NCI-H187 treated with DMSO at 0.1 percent for 48 hours (cell line): ENCODE results near the gene VMP1.
"Not testable (repeated sequence)": the region's sequence is repeated elsewhere in the genome, so short reads cannot be mapped to it uniquely, and the experiment has no call there.

Experiments used
- DNase-seq: peaks from one replicate; lab custom pipeline; 2025; lab: John Stamatoyannopoulos, UW

The VMP1 gene

DNA sequence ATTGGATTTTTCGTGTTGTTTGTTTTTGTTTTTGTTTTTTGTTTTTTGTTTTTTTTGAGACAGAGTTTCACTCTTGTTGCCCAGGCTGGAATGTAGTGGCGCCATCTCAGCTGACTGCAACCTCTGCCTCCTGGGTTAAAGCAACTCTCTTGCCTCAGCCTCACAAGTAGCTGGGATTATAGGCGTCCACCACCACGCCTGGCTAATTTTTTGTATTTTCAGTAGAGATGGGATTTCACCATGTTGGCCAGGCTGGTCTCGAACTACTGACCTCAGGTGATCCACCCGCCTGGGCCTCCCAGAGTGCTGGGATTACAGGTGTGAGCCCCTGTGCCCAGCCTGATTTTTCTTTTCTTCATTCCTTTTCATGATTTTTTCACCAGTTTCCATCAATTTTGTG, 73.1 kb downstream of the VMP1 start:
- not testable (repeated sequence) for DNase-seq

DNA sequence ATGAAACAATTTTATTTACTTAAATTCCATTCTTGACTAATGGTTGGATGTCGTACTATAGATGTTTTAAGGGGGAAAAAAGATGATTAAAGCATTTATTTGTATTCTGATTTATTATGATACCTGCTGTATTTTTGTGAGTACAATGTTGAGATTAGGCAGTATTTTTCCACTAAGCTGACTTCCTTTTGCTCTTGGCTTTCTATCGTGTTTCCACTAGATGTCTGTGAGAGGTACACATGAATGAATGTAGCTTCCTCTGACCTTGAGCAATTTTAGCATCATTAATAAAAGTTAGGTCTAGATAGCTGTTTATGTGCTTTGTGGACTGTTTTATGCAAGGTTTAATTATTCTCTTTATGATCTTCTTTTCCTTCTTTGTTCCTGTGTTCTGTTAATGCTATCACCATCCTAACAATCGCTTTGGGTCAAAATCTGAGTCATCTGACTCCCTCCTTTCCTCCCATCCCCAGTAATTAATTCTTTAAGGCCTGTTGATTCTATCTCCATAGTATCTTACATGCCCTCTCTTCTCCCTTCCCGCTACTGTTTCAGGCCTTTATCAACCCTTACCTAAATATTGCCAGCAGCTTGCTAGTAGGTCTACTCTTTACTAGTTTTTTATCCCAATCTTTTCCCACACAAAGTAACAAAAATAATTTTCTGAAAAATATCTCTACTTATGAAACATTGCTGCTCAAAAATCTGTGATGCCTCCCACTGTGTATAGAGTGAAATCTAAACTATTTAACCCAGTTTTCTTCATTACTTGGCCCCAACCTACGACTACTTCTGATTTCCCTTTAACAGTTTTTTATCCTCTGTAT, 76.0 kb downstream of the VMP1 start:
- DNase-seq, result no peak

DNA sequence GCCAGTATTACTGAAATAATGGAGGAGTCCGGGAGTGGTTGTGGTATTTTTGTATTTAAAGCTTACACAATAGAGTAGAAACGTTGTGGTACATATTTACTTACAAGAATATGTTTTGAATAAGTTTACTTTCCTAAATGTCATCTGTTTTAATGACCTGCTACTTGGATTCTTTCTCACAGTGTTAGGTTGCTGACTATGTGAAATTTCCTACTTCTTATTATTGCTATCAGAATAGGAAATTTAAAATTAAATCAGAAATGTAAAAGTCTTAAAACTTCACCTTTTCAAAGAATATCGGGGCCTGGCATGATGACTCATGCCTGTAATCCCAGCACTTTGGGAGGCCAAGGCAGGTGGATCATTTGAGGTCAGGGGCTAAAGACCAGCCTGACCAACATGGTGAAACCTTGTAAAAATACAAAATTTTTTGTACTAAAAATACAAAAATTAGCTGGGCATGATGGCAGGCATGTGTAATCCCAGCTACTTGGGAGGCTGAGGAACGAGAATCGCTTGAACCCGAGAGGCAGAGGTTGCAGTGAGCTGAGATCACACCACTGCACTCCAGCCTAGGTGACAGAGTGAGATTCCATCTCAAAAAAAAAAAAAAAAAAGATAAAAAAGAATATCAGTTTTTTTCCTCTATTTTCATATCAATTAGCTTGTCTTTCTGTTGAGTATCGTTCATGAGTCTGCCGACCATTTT, 77.8 kb downstream of the VMP1 start:
- DNase-seq, result no peak

DNA sequence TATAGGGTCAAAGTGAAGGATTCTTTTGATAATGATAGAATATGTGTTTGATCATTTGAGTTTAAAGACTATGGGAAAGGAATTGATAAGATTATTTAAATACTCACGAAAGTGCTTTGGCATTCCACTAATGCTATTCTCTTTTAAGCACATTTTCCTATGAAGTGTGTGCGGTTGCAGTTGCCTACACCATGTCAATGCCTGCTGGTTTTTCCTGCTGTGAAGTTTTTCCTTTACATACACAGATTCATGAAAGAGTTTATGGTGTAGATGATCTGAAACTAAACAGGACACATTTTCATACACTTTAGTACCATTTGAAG, 78.7 kb downstream of the VMP1 start:
- no peak for DNase-seq

DNA sequence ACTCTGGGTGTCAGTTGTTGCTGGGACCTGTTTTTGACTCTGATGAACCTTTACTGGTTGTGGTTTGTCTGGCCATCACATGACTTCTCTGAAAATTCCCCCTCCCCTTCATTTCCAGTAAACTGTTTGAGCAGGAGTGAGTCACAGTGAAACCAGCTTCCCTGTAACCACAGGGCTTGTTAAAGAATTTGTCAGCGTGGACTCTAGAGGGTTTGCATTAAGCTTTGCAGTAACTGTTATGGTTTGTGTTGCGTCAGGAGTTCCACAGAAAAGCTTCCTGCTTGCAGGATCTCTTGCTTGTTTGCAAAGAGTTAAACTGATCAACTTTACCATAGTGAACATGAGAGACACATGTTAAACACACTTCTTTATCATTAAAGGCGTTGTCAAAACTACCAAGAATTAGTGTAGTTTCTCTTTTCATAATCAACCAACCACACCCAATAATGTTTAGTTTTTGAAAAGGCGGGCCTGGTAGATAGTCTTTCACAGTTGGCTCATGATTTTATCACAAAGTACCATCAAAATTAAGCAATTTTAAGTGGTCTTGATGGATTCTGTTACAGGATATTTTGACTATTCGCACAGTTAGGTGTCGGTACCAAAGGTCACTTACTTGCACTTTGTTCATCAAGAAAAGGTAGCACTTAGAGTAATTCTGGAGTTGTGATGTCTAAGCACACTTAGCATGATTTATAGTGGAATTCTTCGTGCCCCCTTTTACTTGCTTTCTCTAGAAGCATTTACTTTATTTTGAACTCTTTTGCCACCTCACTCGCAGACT, 79.3 kb downstream of the VMP1 start:
- no peak for DNase-seq

DNA sequence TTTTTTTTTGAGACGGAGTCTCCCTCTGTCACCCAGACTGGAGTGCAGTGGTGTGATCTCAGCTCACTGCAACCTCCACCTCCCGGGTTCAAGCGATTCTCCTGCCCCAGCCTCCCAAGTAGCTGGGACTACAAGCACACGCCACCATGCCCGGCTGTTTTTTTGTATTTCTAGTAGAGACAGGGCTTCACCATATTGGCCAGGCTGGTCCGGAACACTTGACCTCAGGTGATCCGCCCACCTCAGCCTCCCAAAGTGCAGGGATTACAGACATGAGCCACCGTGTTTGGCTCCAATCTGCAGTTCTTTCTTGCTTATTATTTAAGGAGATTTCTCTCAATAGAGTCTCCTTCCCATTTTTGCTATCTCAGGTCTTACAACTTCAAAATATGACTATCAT, 82.4 kb downstream of the VMP1 start:
- not testable (repeated sequence) for DNase-seq

DNA sequence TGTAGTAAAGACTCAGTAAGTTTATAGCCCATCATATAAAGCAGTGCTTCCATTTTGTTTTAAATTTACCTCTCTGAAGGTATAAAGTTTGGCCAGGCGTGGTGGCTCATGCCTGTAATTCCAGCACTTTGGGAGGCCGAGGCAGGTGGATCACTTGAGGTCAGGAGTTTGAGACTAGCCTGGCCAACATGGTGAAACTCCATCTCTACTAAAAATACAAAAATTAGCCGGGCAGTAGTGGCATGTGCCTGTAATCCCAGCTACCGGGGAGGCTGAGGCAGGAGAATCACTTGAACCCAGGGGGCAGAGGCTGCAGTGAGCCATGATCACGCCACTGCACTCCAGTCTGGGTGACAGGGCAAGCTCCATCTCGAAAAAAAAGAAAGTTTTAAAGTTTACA, 83.0 kb downstream of the VMP1 start:
- not testable (repeated sequence) for DNase-seq

DNA sequence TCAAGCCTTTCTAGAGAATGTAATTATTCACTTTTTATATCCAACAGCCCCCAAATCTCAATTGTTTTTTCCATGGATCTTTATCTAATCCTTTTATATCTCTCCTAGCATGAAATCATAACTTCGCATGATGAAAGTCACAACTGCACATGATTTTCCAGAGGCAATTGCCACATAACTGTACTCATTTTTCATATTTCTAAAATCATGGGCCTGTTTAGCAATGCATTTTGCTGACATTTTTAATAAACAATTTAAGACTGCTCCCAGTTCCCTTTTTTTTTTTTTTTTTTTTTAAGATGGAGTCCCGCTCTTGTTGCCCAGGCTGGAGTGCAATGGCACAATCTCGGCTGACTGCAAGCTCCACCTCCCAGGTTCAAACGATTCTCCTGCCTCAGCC, 83.5 kb downstream of the VMP1 start:
- no peak for DNase-seq

DNA sequence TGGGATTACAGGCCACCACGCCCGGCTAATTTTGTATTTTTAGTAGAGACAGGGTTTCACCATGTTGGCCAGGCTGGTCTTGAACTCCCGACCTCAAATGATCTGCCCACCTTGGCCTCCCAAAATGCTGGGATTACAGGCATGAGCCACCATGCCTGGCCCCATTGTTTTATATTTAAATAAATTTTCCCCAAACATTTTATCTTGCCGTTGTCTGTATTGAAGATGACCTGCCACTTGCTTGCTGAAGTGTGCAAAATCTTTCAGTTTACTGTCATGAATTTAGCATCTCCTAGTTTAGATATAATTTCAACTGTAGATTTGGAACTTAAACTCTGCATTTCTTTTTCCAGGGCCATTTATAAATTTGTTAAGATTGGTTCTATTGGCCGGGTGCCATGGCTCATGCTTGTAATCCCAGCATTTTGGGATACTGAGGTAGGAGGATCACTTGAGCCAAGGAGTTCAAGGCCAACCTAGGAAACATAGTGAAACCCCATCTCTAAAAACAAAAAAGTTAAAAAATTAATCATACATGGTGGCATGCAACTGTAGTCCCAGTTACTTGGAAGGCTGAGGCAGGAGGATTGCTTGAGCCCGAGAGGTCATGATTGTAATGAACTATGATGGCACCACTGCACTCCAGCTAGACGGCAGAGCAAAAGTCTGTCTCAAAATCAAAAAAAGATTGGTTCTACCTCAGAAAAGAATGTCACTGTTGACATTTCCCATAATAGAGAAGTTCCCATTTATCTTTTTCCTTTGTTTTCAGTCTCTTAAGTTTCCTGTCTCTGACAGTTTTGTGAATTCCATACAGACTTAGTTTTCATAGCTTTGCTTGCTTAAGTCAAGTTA, 84.4 kb downstream of the VMP1 start:
- no peak for DNase-seq

DNA sequence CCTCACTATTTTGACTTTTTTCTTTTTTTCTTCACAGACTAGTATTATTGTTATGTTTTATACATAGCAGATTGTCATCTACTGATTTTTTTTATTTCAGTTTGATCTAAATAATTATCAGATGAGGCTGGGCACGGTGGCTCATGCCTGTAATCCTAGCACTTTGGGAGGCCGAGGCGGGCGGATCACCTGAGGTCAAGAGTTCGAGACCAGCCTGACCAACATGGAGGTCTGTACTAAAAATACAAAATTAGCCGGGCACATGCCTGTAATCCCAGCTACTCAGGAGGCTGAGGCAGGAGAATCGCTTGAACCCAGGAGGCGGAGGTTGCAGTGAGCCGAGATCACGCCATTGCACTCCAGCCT, 85.0 kb downstream of the VMP1 start:
- DNase-seq, result not testable (repeated sequence)

DNA sequence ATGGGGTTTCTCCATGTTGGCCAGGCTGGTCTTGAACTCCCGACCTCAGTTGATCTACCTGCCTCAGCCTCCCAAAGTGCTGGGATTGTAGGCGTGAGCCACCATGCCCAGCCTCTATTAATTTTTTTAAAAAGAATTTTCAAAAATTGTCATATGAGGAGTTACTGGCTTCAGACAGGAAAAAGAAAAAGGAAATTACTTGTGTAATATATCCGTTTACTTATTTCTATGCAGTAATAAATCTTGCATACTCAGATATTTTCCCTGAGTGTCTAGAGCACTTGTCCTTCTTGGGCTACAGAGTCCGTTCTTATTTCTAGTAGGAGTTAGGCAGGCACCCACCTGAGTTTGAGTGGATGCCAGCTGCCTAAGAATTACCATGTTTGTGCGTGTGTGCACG, 85.8 kb downstream of the VMP1 start:
- DNase-seq, result no peak

DNA sequence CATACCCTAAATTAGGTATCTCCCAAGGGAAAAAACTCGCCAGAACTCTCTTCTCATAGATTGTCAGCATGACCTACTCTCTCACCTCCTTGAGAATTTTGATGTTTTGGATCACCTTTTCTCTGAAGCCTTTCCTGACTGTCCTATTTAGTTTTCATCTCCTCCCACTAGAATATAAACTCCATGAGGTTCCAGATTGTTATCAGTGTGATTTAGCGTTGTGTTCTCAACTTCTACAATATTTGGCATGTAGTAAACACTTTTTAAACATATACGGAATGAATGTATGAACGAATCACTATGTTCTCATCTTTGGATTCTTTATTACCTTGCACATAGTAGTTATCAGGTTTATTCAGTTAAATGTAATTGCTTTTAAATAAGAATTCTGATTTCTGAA, 88.7 kb downstream of the VMP1 start:
- DNase-seq, result no peak

DNA sequence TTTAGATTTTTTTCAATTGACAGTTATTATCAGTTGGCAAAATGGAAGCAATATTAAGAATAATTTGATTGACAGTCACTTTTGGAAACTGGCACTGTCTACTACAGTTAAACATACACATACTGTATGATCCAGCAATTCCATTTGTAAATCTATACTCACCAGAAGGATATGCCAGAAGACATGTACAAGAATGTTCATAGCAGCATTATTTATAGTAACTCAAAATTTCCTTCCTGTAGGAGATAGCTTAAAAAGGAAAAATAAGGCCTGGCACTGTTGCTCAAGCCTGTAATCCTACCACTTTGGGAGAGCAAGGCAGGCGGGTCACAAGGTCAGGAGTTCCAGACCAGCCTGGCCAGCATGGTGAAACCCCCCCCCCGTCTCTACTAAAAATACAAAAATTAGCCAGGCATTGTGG, 89.3 kb downstream of the VMP1 start:
- no peak for DNase-seq

DNA sequence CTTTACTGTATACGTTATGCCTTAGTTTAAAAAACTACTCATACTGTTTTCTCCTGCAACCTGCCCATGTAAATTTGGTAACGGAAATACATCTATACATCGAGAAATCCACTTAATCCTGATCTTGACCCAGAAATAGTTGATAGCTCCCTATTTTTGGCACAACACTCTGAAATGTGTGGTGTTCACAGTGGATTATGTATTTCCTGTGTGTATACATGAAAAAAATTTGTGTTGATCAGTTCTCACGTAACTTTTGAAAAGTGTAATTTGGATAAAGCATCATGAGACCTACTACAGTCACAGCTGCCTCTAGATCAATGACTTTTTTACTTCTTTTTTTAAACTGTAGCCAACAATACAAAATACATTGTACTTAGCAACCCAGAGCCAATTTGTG, 90.7 kb downstream of the VMP1 start:
- DNase-seq, result no peak

DNA sequence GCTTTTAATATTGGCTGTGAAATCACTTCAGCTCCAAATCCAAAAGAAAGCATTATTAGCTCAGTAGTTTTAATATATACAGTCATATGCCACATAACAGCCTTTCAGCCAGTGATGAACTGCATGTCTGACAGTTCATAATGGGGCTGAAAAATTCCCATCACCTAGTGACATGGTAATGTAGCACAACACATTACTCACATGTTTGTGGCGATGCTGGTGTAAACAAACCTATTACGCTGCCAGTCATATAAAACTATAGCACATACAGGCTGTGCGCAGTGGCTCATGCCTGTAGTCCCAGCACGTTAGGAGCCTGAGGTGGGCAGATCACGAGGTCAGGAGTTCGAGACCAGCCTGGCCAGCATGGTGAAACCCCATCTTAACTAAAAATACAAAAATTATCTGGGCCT, 93.1 kb downstream of the VMP1 start:
- no peak for DNase-seq

DNA sequence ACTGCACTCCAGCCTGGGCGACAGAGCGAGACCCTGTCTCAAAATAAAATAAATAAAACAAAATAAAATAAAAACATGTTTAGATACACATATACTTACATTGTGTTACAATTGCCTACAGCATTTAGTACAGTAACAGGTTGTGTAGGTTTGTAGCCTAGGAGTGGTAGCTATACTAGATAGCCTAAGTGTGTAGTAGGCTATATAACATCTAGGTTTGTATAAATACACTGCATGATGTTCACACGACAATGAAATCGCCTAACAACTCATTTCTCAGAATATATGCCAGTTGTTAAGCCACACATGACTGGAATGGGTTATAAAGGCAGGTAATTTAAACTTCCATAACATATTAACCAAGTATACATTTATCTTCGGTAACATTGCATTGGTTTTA, 94.7 kb downstream of the VMP1 start:
- no peak for DNase-seq

DNA sequence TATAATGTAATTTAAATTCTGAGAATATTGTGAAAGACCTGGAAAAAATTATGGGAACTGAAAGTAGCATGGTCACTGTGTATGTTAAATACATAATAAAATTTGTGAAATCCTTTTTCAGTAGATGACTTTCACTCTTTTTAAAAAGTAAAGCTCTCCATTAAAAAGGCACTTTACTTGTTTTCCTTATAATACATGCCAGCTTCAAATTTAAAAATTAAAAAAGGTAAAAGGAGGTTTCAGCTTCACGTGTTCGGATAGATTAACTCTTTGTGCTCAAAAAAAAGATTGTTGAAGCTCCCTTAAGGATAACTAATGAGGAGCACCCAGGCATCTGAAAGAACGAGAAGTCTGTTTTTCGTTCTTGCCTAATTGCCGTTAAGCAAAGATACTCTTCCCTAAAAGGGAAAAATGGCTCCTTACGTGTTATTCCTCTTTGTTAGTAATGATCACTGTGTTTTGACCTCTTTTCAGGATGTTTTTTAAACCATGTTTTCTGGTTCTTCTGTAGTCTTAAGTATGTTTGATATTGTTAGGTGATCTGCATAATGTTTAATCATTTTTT, 97.5 kb downstream of the VMP1 start:
- DNase-seq, result no peak

DNA sequence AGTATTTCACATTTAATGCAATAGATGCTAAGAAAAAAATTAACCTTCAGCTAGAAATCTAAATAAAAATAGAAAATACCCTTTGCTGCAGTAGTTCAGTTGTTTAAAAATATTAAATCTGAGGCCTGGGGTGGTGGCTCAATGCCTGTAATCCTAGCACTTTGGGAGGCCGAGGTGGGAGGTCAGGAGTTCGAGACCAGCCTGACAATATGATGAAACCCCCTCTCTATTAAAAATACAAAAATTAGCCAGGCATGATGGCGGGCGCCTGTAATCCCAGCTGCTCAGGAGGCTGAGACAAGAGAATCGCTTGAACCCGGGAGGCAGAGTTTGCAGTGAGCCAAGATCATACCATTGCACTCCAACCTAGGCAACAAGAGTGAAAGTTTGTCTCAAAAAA, 98.9 kb downstream of the VMP1 start:
- not testable (repeated sequence) for DNase-seq

DNA sequence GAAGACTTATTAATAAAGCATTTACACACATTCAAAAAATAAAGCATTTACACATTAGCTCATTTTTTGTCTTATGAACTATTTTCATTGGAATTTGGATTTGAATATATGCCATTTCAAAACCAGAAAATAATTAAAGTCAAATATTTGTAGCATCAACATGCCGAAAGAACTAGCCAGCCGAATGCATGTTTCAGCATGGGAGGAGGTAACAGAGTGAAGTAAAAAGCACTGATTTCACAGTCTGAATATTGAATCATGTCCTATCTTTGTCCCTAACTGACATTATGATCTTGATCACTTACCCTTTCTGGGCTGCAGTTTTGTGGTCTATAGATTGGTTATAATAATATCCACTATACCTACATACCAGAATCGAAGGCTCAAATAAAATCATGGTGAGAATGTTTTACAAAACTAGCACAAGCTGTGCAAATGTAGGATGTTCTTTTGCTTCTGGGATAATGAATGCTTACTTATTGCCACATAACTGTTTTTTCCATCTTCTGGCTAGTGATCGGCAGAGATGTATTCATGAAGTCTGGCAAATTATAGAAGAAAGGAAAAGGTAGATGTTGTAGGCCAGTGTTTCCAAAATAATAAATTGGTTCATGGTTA, 100.5 kb downstream of the VMP1 start:
- no peak for DNase-seq

DNA sequence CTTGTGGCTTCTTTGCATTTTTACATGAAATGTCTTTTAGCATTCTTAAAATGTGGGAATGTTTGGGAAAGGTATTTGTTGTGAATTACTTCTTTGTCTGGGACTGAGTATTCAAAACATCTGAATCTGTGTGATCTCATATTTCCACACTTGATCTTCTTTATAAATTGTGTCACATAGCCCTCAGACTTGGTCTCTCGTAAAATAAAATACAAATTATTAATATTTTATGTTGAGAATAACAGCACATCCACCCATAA, 103.4 kb downstream of the VMP1 start:
- DNase-seq, result no peak

DNA sequence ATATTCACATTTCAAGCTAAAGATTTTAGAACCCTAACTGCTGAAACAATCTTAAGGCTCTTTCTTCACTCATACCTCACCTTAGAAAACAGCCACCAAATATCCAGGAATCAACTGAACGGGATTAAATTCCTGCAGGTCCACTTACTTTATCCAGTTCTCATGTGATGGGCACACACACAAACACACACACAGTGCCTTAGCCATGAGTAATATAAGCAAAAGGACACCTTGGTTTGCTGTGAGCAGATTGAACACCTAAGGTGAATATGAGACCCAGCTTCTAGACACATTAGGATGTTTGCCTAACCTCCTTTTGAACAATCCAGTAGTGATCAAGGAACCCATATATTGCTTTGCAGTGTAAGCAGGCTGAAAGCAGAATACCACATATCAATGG, 103.8 kb downstream of the VMP1 start:
- DNase-seq, result no peak

DNA sequence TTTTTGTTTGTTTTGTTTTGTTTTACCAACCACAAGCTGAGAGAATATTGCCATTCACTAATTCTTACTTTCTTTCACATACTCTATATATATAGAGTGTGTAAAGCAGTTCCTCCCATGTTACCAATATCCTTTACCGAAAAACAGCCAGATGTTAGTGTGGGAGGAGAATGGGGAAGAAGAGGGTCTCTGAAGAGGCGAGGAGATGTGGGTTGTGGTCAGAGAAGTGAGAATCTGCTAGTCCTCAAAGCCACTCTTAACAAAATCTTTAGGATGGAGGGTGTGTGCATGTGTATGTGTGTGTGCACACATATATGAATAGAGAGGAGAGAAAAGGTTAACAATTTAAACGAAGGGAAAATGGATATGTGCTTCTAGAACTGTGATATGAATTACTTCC, 104.7 kb downstream of the VMP1 start:
- no peak for DNase-seq
